Raji (cell line): ENCODE data around the gene STRIP2.

ENCODE experiments used
- POLR2A ChIP-seq: IDR thresholded peaks from 2 replicates; pipeline ENCODE4 v1.6.1; 2011; ENCODE audit warnings: low read depth, low read length, control low read depth; ENCODE audit not compliant: insufficient read depth

The STRIP2 gene

GRCh38 chr7:129401967-129402860, 32.0 kb upstream of the STRIP2 start:
- TF ChIP-seq POLR2A, result no peak

GRCh38 chr7:129405527-129405926, 28.7 kb upstream of the STRIP2 start:
- TF ChIP-seq POLR2A, result no peak

DNA sequence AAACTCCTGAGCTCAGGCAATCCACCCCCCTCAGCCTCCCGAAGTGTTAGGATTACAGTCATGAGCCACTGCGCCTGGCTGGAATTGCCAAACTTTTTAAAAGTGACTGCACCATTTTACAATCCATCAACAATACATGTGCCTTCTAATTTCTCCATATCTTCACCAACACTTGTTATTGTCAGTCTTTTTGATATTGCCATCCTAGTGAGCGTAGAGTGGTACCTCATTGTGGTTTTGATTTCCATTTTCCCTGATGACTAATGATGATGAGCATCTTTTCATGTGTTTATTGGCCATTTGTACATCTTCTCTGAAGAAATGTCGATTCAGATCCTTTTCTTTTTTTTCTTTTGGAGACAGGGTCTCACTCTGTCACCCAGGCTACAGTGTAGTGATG, 21.7 kb upstream of the STRIP2 start:
- no peak for TF ChIP-seq POLR2A

DNA sequence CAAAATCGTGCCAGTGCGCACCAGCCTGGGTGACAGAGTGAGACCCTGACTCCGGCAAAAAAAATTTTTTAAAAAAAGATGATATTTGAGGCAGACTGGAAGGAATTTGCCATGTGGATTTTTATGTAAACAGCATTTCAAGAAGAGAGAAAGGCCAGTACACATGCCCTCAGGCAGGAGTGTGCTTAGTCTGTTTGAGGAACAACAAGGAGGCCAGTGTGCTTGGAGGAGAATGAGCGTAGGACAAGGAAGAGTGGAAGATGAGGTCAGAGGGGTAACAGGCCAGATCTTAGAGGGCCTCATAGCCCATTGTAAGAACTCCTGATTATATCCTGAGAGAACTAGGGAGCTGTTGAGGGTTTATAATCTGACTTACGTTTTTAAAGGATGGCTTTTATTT, 17.2 kb upstream of the STRIP2 start:
- no peak for TF ChIP-seq POLR2A

DNA sequence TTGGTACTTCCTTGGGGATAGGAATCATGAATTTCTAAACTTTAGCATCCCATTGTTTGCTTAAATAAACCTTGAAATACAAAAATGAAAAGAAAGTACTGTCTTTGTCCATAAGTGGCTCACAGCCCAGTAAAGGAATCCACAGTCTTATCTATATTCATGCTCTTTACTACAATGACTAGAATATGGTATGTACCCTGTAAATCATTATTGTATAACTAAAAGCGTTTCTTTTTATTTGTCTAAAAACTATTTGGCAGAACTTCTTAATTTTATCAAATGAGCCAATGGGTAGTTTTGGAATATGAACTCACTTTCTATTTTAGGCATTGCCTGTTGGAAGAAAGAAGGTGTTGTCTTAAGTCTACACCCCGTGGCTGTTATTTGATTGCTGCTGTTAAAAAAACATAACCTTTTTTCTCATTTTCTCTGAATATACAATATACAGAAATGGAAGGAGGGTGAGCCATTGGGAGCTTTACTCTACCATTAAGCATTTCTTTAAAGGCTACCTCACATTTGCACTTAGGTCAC, 12.4 kb upstream of the STRIP2 start:
- TF ChIP-seq POLR2A, result no peak

- no peak for TF ChIP-seq POLR2A
Observed at GRCh38 chr7:129422727-129423126, 11.5 kb upstream of the STRIP2 start.

DNA sequence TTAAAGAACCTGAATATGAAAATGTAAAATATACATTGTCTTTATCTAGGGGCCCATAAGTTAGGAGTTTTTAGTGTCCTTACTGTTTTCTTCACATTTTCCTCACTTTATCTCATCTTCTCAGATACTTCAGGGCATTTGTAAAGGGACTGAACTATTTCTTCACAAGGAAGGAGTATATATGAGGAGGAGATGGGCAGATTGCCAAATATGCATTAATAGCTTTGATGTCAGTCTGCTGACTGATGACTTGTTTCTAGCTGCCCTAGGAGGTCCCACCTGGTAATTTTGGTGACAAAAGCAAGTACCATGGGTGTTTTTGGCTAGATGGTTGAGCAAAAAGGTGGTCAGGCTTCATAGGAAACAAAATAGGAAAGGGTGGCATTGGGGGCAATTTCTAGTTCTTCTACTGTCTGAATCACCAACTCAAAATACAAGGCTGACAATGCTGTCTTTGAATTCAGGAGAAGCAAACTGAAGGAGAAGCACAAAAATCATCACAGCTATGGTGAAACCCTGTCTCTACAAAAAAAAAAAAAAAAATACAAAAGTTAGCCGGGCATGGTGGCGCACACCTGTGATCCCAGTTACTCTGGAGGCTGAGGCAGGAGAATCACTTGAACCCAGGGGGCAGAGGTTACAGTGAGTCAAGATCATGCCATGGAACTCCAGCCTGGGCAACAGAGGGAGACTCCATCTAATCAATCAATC, 10.4 kb upstream of the STRIP2 start:
- no peak for TF ChIP-seq POLR2A

DNA sequence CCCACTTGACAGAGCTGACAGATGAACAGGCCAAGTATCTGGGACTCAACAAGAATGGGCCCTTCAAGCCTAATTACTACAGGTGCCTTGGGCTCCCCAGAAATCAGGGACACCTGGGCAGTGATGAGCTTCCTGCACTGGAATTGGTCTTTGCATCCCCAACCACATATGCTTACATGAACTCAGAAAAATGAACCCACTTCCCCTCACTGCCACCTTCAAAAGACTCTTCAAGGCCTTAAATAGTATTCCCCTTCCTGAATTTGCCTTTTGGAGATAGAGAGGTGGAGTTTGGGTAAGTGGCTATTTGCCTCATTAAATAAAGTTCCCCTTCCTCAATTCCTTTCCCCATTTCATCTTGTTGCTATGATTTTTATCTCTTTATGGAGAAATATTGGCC, 7.8 kb upstream of the STRIP2 start:
- no peak for TF ChIP-seq POLR2A

DNA sequence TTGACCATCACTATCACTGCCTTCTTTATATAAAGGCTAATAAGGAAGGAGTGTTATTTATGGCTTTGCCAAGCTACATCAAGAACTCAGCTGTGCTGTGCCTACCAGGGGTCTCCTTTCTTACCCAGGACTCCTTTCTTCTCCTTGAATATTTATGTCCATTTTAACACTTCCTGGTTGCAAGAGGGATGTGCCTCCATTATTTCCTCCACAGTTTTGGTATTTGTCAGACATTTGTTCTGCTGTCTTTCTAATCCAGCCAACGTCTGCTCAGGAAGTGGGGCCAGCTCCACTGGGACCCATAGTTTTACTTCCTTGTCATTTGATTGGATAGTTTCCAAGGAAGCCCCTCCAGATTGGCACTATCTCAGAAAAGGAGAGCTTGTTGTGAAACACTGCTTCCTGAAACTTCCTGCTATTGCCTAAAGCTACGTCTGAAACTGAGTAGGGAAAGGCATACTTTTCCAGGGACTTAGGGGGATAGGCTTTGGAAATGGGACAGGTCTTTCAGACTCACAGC, 6.6 kb upstream of the STRIP2 start:
- no peak for TF ChIP-seq POLR2A

GRCh38 chr7:129431911-129432643, 2.2 kb upstream of the STRIP2 start:
- no peak for TF ChIP-seq POLR2A

- no peak for TF ChIP-seq POLR2A
Observed at GRCh38 chr7:129434675-129435318, 565 bp downstream of the STRIP2 start.

DNA sequence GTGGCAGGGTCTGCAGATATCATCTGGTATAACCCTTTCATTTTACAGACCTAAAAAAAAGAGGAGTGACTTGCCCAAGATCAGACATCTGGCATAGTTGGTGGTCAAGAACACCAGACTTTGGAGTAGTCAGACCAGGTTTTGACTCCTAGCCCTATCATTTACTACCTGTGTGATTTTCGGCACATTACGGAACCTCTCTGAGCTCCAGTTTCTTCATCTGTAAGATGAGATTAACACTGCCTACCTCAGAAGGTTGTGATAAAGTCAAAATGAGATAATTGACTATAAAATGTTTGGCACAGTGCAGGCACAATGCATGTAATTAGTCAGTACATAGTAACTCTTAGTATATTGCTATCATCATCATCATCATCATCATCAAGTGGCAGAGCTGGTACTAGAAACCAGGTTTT, 1.2 kb downstream of the STRIP2 start:
- no peak for TF ChIP-seq POLR2A

- TF ChIP-seq POLR2A, result no peak
Observed at GRCh38 chr7:129436335-129436923, 2.2 kb downstream of the STRIP2 start.

GRCh38 chr7:129437190-129437589, 3.0 kb downstream of the STRIP2 start:
- TF ChIP-seq POLR2A, result no peak
